ENCODE measurements around the gene CPA1.

DNA sequence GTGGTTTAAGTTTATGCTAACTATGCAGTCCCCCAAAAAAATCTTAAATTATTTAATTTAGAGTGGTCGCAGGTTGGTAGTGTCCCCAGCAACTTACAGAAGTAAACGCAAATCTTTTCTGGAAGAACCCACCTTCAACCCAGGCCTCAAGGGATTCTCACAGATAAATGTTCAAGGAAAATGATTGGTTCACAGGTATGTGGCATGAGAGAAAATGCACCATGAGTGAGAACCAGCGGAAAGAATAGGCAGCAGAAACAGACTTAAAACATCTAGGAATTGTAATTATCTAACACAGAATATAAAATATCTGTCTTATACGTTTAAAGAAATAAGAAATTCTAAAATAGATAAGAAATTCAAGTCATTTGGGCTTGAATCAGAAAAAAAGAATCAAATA lies 38.4 kb upstream of the CPA1 start:
- TF ChIP-seq CTCF (IDR thresholded peaks at IDR 0.05) (no peak), POLR2A (IDR thresholded peaks at IDR 0.05) (no peak)

Measured in esophagus squamous epithelium (tissue), 4 donors.